Prostate gland (tissue), 2 donors: ENCODE data around the gene RAD51B. TPM values are rescaled to one million over a fixed set of nuclear protein-coding genes. Genes with fewer than 3 reads are reported as not detected.
"Not testable (repeated sequence)": the region's sequence is repeated elsewhere in the genome, so short reads cannot be mapped to it uniquely, and the experiment has no call there.

ENCODE experiments used
- DNase-seq: peaks from one replicate; pipeline ENCODE4 v3.0.0-alpha.2; 2019; ENCODE audit warnings: low spot score
- H3K27ac ChIP-seq, 2 donors: fragments of 200-600 bp; sonication (generic); 2 replicates each; pipeline ENCODE4 v1.5.1; 2017 to 2019
- H3K27me3 ChIP-seq: fragments of 200-600 bp; sonication (generic); replicated peaks from 2 replicates; pipeline ENCODE4 v1.5.1; 2019; ENCODE audit not compliant: insufficient read depth
- H3K36me3 ChIP-seq, 2 donors: fragments of 200-600 bp; sonication (generic); 1 replicate in 1 of 2; 2 replicates in 1 of 2; pipeline versions ENCODE4 v1.5.1 to v1.8.1; 2017 to 2019
- H3K4me1 ChIP-seq: fragments of 200-600 bp; sonication (generic); replicated peaks from 2 replicates; pipeline ENCODE4 v1.5.1; 2019
- H3K4me3 ChIP-seq, 2 donors: fragments of 200-600 bp; sonication (generic); 2 replicates each; pipeline ENCODE4 v1.5.1; 2017 to 2019
- H3K9me3 ChIP-seq: fragments of 200-600 bp; sonication (generic); 2 replicates; pipeline ENCODE4 v1.5.1; 2017
- POLR2A ChIP-seq: fragments of 450-650 bp; IDR thresholded peaks from one replicate; pipeline ENCODE4 v1.6.1; 2016; ENCODE audit warnings: antibody characterized with exemption, mild to moderate bottlenecking
- POLR2AphosphoS5 ChIP-seq: sonication (generic); formaldehyde crosslinking; IDR thresholded peaks from one replicate; pipeline ENCODE4 v1.6.1; 2017; ENCODE audit warnings: antibody characterized with exemption
- WGBS: methylation state at CpG from one replicate; pipeline ENCODE4 v1.1.5; 2018; 5-methylcytosine and 5-hydroxymethylcytosine counted together
- intact Hi-C: fragments of 100-400 bp; cut with DNase I; formaldehyde crosslinking; loops from one replicate; pipeline ENCODE4 v1.14.2; 2022
- total RNA-seq, 2 donors: library from RNA; depleted of rRNA; stranded (reverse); fragments of >200 nt; gene quantifications; one replicate each; pipeline ENCODE4 v1.1.0, GENCODE V29; 2016
- TF ChIP-seq, protein P1 (sequence below), 4 experiments: fragments of 200-600 bp in 2 of 4; fragments of 450-650 bp in 2 of 4; sonication (generic) in 2 of 4; IDR thresholded peaks; 1 replicate in 3 of 4; 2 replicates in 1 of 4; pipeline ENCODE4 v1.5.1; 2016 to 2019; ENCODE audit warnings: antibody characterized with exemption in 4 of 4, mild to moderate bottlenecking in 2 of 4, moderate library complexity in 2 of 4

RAD51B gene
- total RNA-seq, 2 donors from 2014 or later: 14.9 to 35.8 TPM

DNA sequence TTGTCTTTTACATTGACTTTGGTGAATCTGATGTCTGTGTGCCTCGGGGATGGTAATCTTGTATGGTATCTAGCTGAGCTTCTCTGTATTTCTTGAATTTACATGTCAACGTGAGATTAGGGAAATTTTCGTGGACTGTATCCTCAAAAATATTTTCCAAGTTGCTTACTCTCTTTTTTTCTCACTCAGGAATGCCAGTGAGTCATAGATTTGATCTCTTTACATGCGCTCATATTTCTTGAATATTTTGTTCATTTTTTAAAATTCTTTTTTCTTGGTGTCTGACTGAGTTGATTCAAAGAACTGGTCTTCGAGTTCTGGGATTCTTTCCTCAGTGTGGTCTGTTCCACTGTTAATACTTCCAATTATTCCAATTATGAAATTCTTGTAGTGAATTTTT is 207.7 kb downstream of the RAD51B start:
- TF ChIP-seq POLR2A: no peak
- TF ChIP-seq, protein P1, sequence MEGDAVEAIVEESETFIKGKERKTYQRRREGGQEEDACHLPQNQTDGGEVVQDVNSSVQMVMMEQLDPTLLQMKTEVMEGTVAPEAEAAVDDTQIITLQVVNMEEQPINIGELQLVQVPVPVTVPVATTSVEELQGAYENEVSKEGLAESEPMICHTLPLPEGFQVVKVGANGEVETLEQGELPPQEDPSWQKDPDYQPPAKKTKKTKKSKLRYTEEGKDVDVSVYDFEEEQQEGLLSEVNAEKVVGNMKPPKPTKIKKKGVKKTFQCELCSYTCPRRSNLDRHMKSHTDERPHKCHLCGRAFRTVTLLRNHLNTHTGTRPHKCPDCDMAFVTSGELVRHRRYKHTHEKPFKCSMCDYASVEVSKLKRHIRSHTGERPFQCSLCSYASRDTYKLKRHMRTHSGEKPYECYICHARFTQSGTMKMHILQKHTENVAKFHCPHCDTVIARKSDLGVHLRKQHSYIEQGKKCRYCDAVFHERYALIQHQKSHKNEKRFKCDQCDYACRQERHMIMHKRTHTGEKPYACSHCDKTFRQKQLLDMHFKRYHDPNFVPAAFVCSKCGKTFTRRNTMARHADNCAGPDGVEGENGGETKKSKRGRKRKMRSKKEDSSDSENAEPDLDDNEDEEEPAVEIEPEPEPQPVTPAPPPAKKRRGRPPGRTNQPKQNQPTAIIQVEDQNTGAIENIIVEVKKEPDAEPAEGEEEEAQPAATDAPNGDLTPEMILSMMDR (IDR thresholded peaks at IDR 0.05): no peak
- TF ChIP-seq POLR2AphosphoS5: no peak
- H3K4me3 ChIP-seq: no peak overlapping the region
- H3K27me3 ChIP-seq: no peaks in the 10 kb centered on the region
- H3K9me3 ChIP-seq: no peaks in the 10 kb centered on the region
- H3K36me3 ChIP-seq: no peaks in the 10 kb centered on the region
- H3K27ac ChIP-seq: no peak overlapping the region
- 97% methylated on average over 5 of the region's 5 CpGs for WGBS
- DNase-seq: no peak
- intact Hi-C loops: no loop called here
- H3K4me1 ChIP-seq: no peaks in the 10 kb centered on the region

DNA sequence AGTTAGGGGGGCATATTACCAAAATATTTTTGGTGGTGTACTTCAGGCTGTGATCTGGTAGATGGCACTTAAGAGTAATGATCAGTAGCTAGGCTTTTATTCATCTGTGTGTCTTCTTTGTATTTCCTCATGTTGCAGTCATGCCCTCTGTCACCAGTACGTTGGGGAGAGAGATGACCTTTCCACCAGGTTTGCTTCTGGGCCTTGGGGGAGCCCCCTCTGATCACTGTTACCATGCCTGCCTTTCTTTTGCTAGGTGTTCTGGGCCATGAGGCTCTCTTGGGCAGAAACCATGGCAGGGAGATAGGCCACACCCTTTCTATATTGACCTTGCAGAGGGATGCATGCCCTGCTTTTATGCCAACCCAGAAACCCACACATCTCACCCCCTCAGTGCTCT is 208.5 kb downstream of the RAD51B start:
- Histone ChIP-seq H3K9me3 (no peaks in the 10 kb centered on the region), H3K4me3 (no peak overlapping the region), H3K27ac (no peak overlapping the region), H3K36me3 (no peaks in the 10 kb centered on the region), H3K27me3 (no peaks in the 10 kb centered on the region), H3K4me1 (no peaks in the 10 kb centered on the region)
- DNase-seq: no peak
- intact Hi-C loops: no loop called here
- TF ChIP-seq, protein P1 (IDR thresholded peaks at IDR 0.05): no peak
- TF ChIP-seq POLR2A: no peak
- TF ChIP-seq POLR2AphosphoS5: no peak
- 88% methylated on average over 1 of the region's 1 CpG for WGBS

DNA sequence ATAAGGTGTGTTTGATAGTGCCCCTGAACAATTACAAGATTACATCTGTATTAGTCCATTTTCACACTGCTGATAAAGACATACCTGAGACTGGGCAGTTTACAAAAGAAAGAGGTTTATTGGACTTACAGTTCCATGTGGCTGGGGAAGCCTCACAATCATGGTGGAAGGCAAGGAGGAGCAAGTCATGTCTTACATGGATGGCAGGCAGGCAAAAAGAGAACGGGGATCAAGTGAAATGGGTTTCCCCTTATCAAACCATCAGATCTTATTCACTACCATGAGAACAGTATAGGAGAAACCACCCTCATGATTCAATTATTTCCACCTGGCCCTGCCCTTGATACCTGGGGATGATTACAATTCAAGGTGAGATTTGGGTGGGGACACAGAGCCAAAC is 211.4 kb downstream of the RAD51B start:
- 100% methylated on average over 1 of the region's 1 CpG for WGBS
- H3K4me3 ChIP-seq, H3K27me3 ChIP-seq, H3K4me1 ChIP-seq, intact Hi-C loops, DNase-seq, H3K36me3 ChIP-seq, H3K27ac ChIP-seq, H3K9me3 ChIP-seq: not testable (repeated sequence)

DNA sequence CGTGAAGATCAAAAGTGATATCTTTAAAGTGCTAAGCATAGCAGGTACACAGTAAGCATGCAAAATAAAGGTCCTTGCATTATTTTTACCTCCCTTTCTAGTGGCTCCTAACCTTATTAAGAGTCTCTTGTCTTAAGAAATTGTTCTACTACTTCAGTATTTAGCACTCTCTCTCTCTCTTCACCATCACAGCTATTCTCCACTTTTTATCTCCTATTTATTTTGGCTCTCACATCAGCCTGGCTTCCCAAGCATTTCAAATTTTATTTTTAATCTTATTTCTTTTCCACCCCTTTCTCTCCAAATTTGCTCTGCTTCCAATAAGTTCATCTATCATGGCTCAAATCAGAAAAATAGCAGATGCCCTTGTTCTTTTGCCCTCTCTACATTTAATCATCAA is 212.6 kb downstream of the RAD51B start:
- intact Hi-C loops: no loop called here
- DNase-seq: no peak

DNA sequence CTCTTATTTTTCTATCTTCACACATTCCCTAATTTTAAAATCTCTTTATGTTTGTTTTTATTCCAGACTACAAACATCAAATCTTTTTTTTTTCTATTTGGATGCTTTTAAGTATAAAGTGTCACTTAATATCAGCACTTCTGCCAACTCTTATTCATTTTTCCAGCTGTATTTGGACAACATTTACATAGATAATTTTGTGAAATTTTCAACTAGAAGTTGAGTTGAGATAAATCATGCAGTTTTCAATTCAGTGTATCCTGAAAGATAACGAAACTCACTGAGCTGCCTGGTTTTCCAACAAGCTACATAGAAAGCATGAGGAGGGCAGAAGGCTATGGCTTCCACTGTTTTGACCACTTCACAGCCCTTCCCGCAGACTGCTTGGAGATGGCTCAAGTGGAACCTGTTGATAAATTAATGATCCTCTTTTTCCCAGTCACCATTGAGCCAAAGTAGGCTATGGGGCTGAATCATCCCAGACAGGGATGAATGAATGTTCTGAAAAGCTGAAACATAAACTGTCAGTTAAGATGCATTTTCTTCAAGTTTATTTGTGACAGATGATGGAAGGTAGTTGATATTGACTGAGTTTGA is 213.9 kb downstream of the RAD51B start:
- 43% methylated on average over 2 of the region's 2 CpGs for WGBS
- Histone ChIP-seq H3K4me3 (no peak overlapping the region), H3K9me3 (no peaks in the 10 kb centered on the region), H3K36me3 (no peaks in the 10 kb centered on the region), H3K4me1 (no peaks in the 10 kb centered on the region), H3K27me3 (no peaks in the 10 kb centered on the region), H3K27ac (no peak overlapping the region)
- no peak for DNase-seq
- TF ChIP-seq, protein P1 (IDR thresholded peaks at IDR 0.05): no peak
- TF ChIP-seq POLR2A: no peak
- no peak for TF ChIP-seq POLR2AphosphoS5
- intact Hi-C loops: no loop called here

More for the DNA sequence above, 212.6 kb downstream of the RAD51B start:
- Histone ChIP-seq H3K27me3 (no peaks in the 10 kb centered on the region), H3K4me3 (no peak overlapping the region), H3K27ac (no peak overlapping the region), H3K36me3 (no peaks in the 10 kb centered on the region), H3K9me3 (no peaks in the 10 kb centered on the region), H3K4me1 (no peaks in the 10 kb centered on the region)
- TF ChIP-seq POLR2AphosphoS5 (no peak), POLR2A (no peak)
- TF ChIP-seq, protein P1 (IDR thresholded peaks at IDR 0.05): no peak
- 89% methylated on average over 1 of the region's 1 CpG for WGBS
